B cell (primary cell): Measurements from ENCODE around the gene SRD5A1. TPM values are rescaled to one million over a fixed set of nuclear protein-coding genes. Genes with fewer than 3 reads are reported as not detected.

ENCODE experiments used
- ATAC-seq: fragments of 200-7000 bp; cut with Tn5 transposase; one replicate; pipeline ENCODE4 v1.10.0; 2021; ENCODE audit warnings: low read depth, mild to moderate bottlenecking, moderate number of reproducible peaks, moderate library complexity
- CTCF ChIA-PET: fragments of 350-600 bp; sonication (Branson Sonifier 250); formaldehyde crosslinking; loops from one replicate; lab custom pipeline; 2021; ENCODE audit warnings: antibody characterized with exemption, inconsistent platforms; lab: Charles Lee
- POLR2A ChIA-PET: fragments of 350-600 bp; sonication (Branson Sonifier 250); formaldehyde crosslinking; loops from one replicate; lab custom pipeline; 2021; ENCODE audit warnings: antibody characterized with exemption; lab: Charles Lee
- DNase-seq: peaks from one replicate; pipeline ENCODE4 v3.0.0; 2013
- H2AFZ ChIP-seq: 2 replicates; pipeline ENCODE4 v1.6.1; 2012; ENCODE audit warnings: mild to moderate bottlenecking, low read depth, low read length; ENCODE audit not compliant: insufficient read depth, poor library complexity, severe bottlenecking
- H3K27ac ChIP-seq, 2 donors: 1 replicate in 1 of 2; 2 replicates in 1 of 2; pipeline ENCODE4 v1.5.1; 2012 to 2013; ENCODE audit warnings: low read length in 2 of 2, mild to moderate bottlenecking in 2 of 2, moderate library complexity in 1 of 2
- H3K27me3 ChIP-seq, 4 experiments: fragments of 200-600 bp in 1 of 4; sonication (generic) in 1 of 4; replicated peaks in 1 of 4; 1 replicate in 2 of 4; 2 replicates in 2 of 4; pipeline versions ENCODE4 v1.6.1 to v1.7.0; 2013 to 2016; ENCODE audit warnings: low read length in 3 of 4, mild to moderate bottlenecking in 2 of 4, mixed read lengths in 1 of 4, moderate library complexity in 1 of 4; ENCODE audit not compliant: insufficient read depth in 4 of 4, control insufficient read depth in 3 of 4; ENCODE audit errors: control extremely low read depth in 1 of 4
- H3K36me3 ChIP-seq, 2 experiments: replicated peaks in 1 of 2; 1 replicate in 1 of 2; 2 replicates in 1 of 2; pipeline versions ENCODE4 v1.6.1 to v1.7.1; 2013; ENCODE audit warnings: low read length in 1 of 2; ENCODE audit not compliant: insufficient read depth in 2 of 2, control insufficient read depth in 1 of 2; ENCODE audit errors: control extremely low read depth in 1 of 2, extremely low read depth in 1 of 2
- H3K4me1 ChIP-seq, 2 donors: fragments of 200-600 bp in 1 of 2; sonication (generic) in 1 of 2; 1 replicate in 1 of 2; 2 replicates in 1 of 2; pipeline versions ENCODE4 v1.5.1 to v1.6.1; 2013 to 2017; ENCODE audit warnings: low read length in 2 of 2; ENCODE audit not compliant: control insufficient read depth in 2 of 2, insufficient read depth in 2 of 2
- H3K4me2 ChIP-seq: replicated peaks from 2 replicates; pipeline ENCODE3; 2012; ENCODE audit warnings: mild to moderate bottlenecking, low read depth, low read length; ENCODE audit not compliant: poor library complexity, severe bottlenecking
- H3K4me3 ChIP-seq, 5 experiments: fragments of 200-600 bp in 1 of 5; sonication (generic) in 1 of 5; 1 replicate in 3 of 5; 2 replicates in 2 of 5; pipeline versions ENCODE4 v1.5.1 to v1.7.0; 2011 to 2016; ENCODE audit warnings: low read length in 4 of 5, mild to moderate bottlenecking in 4 of 5, low read depth in 2 of 5, control low read depth in 1 of 5, moderate library complexity in 1 of 5; ENCODE audit not compliant: insufficient read depth in 1 of 5; ENCODE audit errors: control extremely low read depth in 1 of 5, extremely low read depth in 1 of 5
- H3K79me2 ChIP-seq: fragments of 200-600 bp; sonication (generic); one replicate; pipeline ENCODE4 v1.6.0; 2016; ENCODE audit warnings: low read length; ENCODE audit not compliant: control insufficient read depth, insufficient read depth
- H3K9ac ChIP-seq: fragments of 200-600 bp; sonication (generic); 2 replicates; pipeline ENCODE4 v1.6.1; 2017; ENCODE audit warnings: mild to moderate bottlenecking, low read length, moderate library complexity
- H3K9me3 ChIP-seq, 3 donors: one replicate each; pipeline versions ENCODE4 v1.6.1 to v1.7.1; 2013; ENCODE audit warnings: low read length in 2 of 3; ENCODE audit not compliant: control insufficient read depth in 2 of 3, insufficient read depth in 1 of 3; ENCODE audit errors: control extremely low read depth in 1 of 3
- H4K20me1 ChIP-seq: 2 replicates; pipeline ENCODE4 v1.6.0; 2012; ENCODE audit warnings: mild to moderate bottlenecking, low read length; ENCODE audit not compliant: insufficient read depth, control insufficient read depth, poor library complexity, severe bottlenecking
- H3K27ac Mint-ChIP-seq: one replicate; pipeline ENCODE4 v1.8.0; 2021; ENCODE audit warnings: mixed read lengths
- H3K27me3 Mint-ChIP-seq: one replicate; pipeline ENCODE4 v1.8.0; 2021; ENCODE audit warnings: mixed read lengths
- H3K4me1 Mint-ChIP-seq: one replicate; pipeline ENCODE4 v1.8.0; 2021; ENCODE audit warnings: mixed read lengths
- H3K4me3 Mint-ChIP-seq: one replicate; pipeline ENCODE4 v1.8.0; 2021; ENCODE audit warnings: mixed read lengths
- H3K9me3 Mint-ChIP-seq: one replicate; pipeline ENCODE4 v1.8.0; 2022; ENCODE audit warnings: mixed read lengths; ENCODE audit not compliant: insufficient read depth
- EZH2 ChIP-seq: IDR thresholded peaks from 2 replicates; pipeline ENCODE4 v1.6.1; 2012; ENCODE audit warnings: borderline replicate concordance, low read depth, mild to moderate bottlenecking, moderate library complexity, low read length; ENCODE audit not compliant: insufficient read depth, poor library complexity, severe bottlenecking
- WGBS: methylation state at CpG from one replicate; pipeline ENCODE4 v1.1.5; 2013; ENCODE audit warnings: missing lambda C conversion rate; ENCODE audit not compliant: insufficient coverage; 5-methylcytosine and 5-hydroxymethylcytosine counted together
- intact Hi-C: fragments of 100-400 bp; cut with micrococcal nuclease; formaldehyde crosslinking; loops from one replicate; pipeline ENCODE4 v1.10.0; 2022
- polyA plus RNA-seq: library from polyadenylated mRNA; depleted of rRNA; stranded (reverse); fragments of >200 nt; gene quantifications from 2 replicates; pipeline ENCODE4 v1.2.3, GENCODE V29; 2012
- total RNA-seq, 2 donors: library from RNA; stranded (reverse); fragments of 120-200 nt in 1 of 2; gene quantifications; 1 replicate in 1 of 2; 2 replicates in 1 of 2; pipeline versions ENCODE4 v1.2.3 to v1.2.4, GENCODE V29; 2013 to 2022
- TF ChIP-seq, protein P1 (sequence below): fragments of 200-600 bp; IDR thresholded peaks from one replicate; pipeline ENCODE4 v1.8.0; 2022; ENCODE audit warnings: antibody characterized with exemption, mild to moderate bottlenecking

The SRD5A1 gene
- total and polyA plus RNA-seq, 2 donors (not counting 1 experiment from before 2014, with no cell fraction given), result 17.2 to 29.2 TPM

- Histone ChIP-seq H3K79me2 (no peaks in the 10 kb centered on the region), H3K27me3 (no peaks in the 10 kb centered on the region), H3K9me3 (peaks cover 0 to 10% (median 0%) of the 10 kb centered on the region in 3 donors), H3K4me1 (no peaks in the 10 kb centered on the region), H2AFZ (no peak overlapping the region), H3K4me3 (no peak overlapping the region), H3K36me3 (peaks cover 0 to 44% of the 10 kb centered on the region in 2 experiments), H3K4me2 (no peak overlapping the region), H3K27ac (no peak overlapping the region), H4K20me1 (no peaks in the 10 kb centered on the region), H3K9ac (no peak overlapping the region)
- intact Hi-C loops, result no loop called here
- Mint-ChIP-seq H3K4me3 (no peak overlapping the region), H3K4me1 (no peaks in the 10 kb centered on the region), H3K27me3 (no peaks in the 10 kb centered on the region), H3K27ac (no peak overlapping the region), H3K9me3 (no peaks in the 10 kb centered on the region)
- no peak for TF ChIP-seq EZH2
- TF ChIP-seq, protein P1, sequence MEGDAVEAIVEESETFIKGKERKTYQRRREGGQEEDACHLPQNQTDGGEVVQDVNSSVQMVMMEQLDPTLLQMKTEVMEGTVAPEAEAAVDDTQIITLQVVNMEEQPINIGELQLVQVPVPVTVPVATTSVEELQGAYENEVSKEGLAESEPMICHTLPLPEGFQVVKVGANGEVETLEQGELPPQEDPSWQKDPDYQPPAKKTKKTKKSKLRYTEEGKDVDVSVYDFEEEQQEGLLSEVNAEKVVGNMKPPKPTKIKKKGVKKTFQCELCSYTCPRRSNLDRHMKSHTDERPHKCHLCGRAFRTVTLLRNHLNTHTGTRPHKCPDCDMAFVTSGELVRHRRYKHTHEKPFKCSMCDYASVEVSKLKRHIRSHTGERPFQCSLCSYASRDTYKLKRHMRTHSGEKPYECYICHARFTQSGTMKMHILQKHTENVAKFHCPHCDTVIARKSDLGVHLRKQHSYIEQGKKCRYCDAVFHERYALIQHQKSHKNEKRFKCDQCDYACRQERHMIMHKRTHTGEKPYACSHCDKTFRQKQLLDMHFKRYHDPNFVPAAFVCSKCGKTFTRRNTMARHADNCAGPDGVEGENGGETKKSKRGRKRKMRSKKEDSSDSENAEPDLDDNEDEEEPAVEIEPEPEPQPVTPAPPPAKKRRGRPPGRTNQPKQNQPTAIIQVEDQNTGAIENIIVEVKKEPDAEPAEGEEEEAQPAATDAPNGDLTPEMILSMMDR, result no peak
- 98% methylated on average over 4 of the region's 5 CpGs for WGBS
- DNase-seq, result no peak
- ATAC-seq, result no peak
- CTCF ChIA-PET, result no interaction called here
- POLR2A ChIA-PET, result no interaction called here
Measured at GRCh38 chr5:6596388-6596787, 36.9 kb upstream of the SRD5A1 start.

GRCh38 chr5:6597557-6597956, 35.7 kb upstream of the SRD5A1 start:
- ChIA-PET POLR2A (no interaction called here), CTCF (no interaction called here)
- H4K20me1 ChIP-seq, result no peaks in the 10 kb centered on the region
- peaks cover 0 to 5% (median 0%) of the 10 kb centered on the region in 3 donors for H3K9me3 ChIP-seq
- no peak overlapping the region for H3K27ac Mint-ChIP-seq
- H3K4me1 Mint-ChIP-seq, result no peaks in the 10 kb centered on the region
- no CpG with 5 or more reads among the region's 6 CpGs for WGBS
- H2AFZ ChIP-seq, result no peak overlapping the region
- DNase-seq (no peak), ATAC-seq (no peak)
- H3K27me3 ChIP-seq, result no peaks in the 10 kb centered on the region
- H3K27ac ChIP-seq, result no peak overlapping the region
- H3K4me1 ChIP-seq, result no peaks in the 10 kb centered on the region
- H3K79me2 ChIP-seq, result no peaks in the 10 kb centered on the region
- no peak overlapping the region for H3K4me2 ChIP-seq
- no peak overlapping the region for H3K4me3 ChIP-seq
- H3K9me3 Mint-ChIP-seq, result no peaks in the 10 kb centered on the region
- H3K9ac ChIP-seq, result no peak overlapping the region
- intact Hi-C loops, result no loop called here
- TF ChIP-seq, protein P1, result no peak
- no peak for TF ChIP-seq EZH2
- peaks cover 7 to 56% of the 10 kb centered on the region in 2 experiments for H3K36me3 ChIP-seq
- H3K27me3 Mint-ChIP-seq, result no peaks in the 10 kb centered on the region
- no peak overlapping the region for H3K4me3 Mint-ChIP-seq
